ENCODE measurements around the gene C5orf63.

Gene C5orf63

DNA sequence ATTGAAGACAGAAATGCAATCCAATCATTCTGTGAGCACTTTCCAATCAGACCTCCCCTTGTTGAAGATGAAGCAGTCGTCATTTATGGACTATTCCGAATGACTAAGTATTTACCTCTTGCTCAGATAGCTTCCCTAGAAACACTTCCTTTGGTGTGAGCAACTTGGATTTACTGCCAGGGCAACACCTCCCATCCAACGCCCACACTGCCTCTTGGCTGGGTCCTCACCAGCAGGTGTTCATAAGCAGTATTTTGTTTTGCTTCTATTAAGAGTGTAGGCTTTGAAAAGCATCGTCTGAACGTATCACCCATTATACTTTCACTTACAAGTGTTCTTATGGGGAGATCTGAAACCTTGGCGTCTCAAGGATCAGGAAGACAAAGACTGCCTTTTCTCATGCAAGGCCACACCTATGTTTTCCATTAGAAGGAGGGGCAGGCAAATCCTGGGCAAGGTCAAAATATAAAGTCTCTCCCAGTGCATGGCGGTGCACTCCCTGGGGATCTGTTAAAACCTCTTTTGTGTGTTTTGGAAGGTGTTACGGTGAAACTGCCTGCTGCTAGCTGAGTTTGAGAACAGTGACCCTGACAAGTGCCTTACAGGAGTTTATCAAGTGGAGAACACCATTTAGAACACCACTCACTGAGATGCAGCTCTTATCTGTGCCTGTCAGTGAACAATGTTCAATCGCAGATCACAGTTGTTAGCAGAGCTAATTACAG lies 32.3 kb downstream of the C5orf63 start:
- no peak for DNase-seq (ENCODE audit: low read depth)
- TF ChIP-seq, protein P1, sequence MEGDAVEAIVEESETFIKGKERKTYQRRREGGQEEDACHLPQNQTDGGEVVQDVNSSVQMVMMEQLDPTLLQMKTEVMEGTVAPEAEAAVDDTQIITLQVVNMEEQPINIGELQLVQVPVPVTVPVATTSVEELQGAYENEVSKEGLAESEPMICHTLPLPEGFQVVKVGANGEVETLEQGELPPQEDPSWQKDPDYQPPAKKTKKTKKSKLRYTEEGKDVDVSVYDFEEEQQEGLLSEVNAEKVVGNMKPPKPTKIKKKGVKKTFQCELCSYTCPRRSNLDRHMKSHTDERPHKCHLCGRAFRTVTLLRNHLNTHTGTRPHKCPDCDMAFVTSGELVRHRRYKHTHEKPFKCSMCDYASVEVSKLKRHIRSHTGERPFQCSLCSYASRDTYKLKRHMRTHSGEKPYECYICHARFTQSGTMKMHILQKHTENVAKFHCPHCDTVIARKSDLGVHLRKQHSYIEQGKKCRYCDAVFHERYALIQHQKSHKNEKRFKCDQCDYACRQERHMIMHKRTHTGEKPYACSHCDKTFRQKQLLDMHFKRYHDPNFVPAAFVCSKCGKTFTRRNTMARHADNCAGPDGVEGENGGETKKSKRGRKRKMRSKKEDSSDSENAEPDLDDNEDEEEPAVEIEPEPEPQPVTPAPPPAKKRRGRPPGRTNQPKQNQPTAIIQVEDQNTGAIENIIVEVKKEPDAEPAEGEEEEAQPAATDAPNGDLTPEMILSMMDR (IDR thresholded peaks at IDR 0.05; ENCODE audit: low read depth, low read length, missing control alignments): no peak
- no peak overlapping the region for H3K4me3 ChIP-seq (ENCODE audit: low read depth, low read length)
- in situ Hi-C loops (cut with HindIII; ENCODE audit: low sequenced_read_pairs): no loop called here

GRCh38 chr5:127038550-127038949 lies 34.8 kb downstream of the C5orf63 start:
- TF ChIP-seq, protein P1 (IDR thresholded peaks at IDR 0.05; ENCODE audit: low read depth, low read length, missing control alignments): no peak
- no peak for DNase-seq (ENCODE audit: low read depth)
- in situ Hi-C loops (cut with HindIII; ENCODE audit: low sequenced_read_pairs): no loop called here
- H3K4me3 ChIP-seq (ENCODE audit: low read depth, low read length): no peak overlapping the region

DNA sequence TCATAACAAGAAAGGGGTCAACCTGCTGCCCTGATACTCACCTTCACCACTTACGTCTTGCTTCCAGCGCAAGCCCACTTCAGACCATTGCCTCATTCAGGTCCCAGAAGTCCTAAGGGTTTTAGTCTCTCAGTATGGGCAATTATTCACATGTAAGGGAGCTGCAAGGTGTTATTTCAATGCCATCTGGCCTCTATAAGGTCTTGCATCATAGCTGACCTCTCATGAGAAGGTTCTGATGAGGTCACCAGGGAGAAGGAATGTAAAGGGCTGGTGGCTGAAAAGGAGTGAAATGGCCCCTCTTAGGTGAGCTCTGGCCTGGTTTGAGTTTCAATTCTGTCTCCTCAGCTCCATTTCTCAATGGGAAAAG lies 41.5 kb downstream of the C5orf63 start:
- no peak overlapping the region for H3K4me3 ChIP-seq (ENCODE audit: low read depth, low read length)
- TF ChIP-seq, protein P1 (IDR thresholded peaks at IDR 0.05; ENCODE audit: low read depth, low read length, missing control alignments): no peak
- in situ Hi-C loops (cut with HindIII; ENCODE audit: low sequenced_read_pairs): no loop called here
- DNase-seq (ENCODE audit: low read depth): no peak

GRCh38 chr5:127031147-127031862 lies 42.0 kb downstream of the C5orf63 start:
- peak overlapping the region; percentile 87 for H3K4me3 ChIP-seq (ENCODE audit: low read depth, low read length)
- in situ Hi-C loops (cut with HindIII; ENCODE audit: low sequenced_read_pairs): no loop called here
- DNase-seq (ENCODE audit: low read depth): no peak
- TF ChIP-seq, protein P1 (IDR thresholded peaks at IDR 0.05; ENCODE audit: low read depth, low read length, missing control alignments): no peak

- peak; percentile 85 for DNase-seq (ENCODE audit: low read depth)
- TF ChIP-seq, protein P1 (IDR thresholded peaks at IDR 0.05; ENCODE audit: low read depth, low read length, missing control alignments): peak; percentile 16
- in situ Hi-C loops (cut with HindIII; ENCODE audit: low sequenced_read_pairs): no loop called here
- peak within 1 kb of the TSS; percentile 87 for H3K4me3 ChIP-seq (ENCODE audit: low read depth, low read length)
Observed at GRCh38 chr5:127030259-127031146, 42.8 kb downstream of the C5orf63 start, which contains the start of gene MARCHF3. Gene MARCHF3 (minus strand): TSS chr5:127030558. CDS start chr5:126918171, 112,387 bp downstream.

- peak; percentile 32 for DNase-seq (ENCODE audit: low read depth)
- in situ Hi-C loops (cut with HindIII; ENCODE audit: low sequenced_read_pairs): no loop called here
- peak overlapping the region; percentile 87 for H3K4me3 ChIP-seq (ENCODE audit: low read depth, low read length)
- TF ChIP-seq, protein P1 (IDR thresholded peaks at IDR 0.05; ENCODE audit: low read depth, low read length, missing control alignments): peak; percentile 64
Observed at GRCh38 chr5:127029581-127030258, 43.6 kb downstream of the C5orf63 start.
